SIG-M5 (cell line): ENCODE measurements around the gene GPR160.

Source experiments
- DNase-seq: peaks from one replicate; lab custom pipeline; 2025; lab: John Stamatoyannopoulos, UW

Gene GPR160

DNA sequence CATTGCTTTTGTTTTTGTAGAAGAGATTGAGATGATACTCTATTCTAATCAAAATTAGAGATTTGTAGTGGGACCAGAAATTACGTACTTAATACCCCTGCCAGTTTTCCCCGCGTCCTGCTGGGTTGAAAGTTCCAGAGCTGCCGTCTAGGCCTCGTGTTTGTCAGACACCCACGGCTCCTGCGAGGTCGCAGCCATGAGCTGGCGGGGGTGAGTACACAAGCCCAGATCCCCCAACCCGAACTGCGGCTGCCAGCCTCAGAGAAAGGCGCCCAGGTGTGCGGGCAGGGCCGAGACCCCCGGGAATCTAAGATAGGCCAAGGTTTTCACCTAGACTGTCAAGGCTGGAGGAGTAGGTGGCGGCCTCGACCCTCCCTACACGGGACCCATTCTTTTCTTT, 26.3 kb downstream of the GPR160 start:
- no peak for DNase-seq

DNA sequence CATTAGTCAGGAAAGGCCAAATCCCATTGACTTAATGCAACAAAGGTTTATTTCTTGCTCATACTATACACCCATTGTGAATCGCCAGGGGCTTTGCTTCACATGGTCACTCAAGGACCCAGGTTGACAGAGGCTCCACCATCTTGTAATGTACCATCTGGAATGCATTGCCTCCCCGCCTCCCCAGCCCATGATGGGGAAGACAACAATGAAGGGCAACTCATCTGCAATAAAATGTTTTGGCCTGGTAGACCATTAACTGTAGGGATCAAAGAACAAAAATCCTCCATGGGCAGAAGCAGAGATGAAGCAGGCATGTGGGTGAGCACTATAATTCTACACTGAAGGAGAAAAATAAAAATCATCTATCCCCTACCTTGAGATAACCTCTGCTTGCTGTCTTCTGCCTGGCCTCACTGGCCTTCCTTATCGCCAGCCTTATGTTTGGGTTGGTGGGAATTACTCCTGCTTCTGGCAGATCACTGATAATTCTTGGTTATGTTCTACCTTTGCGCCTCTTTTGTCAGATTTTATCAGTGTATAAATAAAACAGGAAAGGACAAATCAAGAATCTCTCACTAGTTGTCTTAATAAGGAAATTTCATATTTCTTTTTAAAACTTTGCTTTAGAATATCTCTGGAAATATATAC, 37.8 kb downstream of the GPR160 start:
- DNase-seq: no peak

DNA sequence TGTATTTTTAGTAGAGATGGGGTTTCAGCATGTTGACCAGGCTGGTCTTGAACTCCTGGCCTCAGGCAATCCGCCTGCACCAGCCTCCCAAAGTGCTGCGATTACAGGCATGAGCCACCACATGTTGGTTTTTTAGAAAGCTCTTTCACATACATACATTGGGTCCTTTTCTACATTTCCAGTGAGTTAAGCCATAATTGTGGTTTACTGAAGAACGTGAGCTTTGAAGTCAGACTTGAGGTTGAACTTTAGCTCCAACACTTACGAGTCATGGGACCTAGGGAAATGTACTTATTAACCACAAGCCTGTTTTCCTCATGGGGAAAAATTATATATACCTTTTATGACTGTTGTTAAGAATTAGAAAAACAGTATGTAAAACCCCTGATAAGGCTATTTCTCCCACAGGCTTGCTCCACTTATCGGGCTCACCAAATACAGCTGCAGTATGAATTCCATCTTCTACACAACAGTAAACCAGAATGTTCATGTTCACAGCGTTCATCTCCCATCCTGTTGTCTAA, 39.0 kb downstream of the GPR160 start:
- no peak for DNase-seq

DNA sequence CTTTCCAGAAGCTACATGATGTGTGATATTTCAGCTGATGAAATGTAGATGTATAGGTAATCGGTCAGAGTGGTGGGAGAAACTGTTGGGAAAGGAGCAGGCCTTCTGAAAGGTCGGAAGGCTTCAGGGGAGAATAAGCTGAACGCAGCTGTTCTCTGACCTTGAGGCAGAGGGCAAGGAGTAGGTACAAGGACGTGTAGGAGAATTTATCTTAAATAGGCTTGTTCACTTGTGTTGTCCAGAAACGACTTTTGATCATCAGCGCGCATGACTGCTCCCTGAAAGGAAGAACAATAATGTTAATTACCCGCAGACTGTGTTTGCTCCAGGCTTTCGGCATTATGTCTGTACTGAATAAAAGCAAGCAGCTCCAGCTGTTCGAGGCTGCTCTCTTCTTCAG, 39.6 kb downstream of the GPR160 start:
- no peak for DNase-seq

DNA sequence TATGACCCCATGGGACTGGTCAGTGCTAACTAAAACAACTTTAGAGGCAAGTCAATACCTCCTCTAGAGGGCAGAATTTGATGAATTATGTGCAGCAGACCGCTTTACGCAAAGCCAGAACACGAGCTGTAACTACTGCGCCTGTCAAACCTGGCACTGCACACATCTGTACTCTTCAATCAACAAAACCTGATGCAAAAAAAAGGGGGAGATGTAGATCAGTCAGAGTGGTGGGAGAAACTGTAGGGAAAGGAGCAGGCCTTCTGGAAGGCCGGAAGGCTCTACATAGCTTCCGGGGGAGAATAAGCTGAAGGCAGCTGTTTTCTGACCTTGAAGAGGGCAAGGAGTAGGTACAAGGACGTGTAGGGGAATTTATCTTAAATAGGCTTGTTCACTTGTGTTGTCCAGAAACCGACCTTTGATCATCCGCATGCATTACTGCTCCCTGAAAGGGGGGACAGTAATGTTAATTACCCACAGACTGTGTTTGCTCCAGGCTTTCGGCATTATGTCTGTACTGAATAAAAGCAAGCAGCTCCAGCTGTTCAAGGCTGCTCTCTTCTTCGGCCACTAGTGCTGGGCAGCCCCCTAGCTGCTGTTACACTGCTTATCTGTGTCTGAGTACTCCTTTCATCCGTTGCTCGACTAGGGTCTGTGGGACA, 41.0 kb downstream of the GPR160 start:
- no peak for DNase-seq

DNA sequence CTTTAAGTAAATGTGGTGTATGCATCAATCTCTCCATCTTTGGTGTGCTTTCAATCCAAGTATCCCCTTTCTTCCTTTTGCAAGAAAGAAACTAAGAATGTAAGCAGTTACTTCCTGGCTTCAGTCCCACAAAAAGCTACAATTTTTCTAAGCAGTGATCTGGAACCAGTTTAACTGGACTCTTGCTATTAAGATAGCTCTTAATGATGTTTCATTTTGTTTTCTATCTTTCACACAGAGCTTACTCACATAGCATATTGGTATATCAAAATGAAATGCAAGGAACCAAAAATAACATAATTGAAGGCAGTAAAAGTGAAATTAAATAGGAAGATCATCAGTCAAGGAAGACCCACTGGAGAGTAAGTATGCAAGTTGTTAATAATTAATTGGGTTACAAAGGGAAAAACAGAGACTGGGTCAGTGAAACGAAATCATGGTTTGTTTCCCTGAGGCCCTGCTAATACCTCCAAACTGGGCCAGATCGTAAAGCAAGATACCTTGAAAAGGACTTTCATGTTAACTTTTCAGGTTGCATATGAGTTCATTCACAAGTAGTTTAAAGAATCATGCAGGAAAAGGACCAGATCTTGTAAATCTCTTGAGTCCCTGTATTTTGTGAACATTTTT, 41.9 kb downstream of the GPR160 start:
- no peak for DNase-seq

DNA sequence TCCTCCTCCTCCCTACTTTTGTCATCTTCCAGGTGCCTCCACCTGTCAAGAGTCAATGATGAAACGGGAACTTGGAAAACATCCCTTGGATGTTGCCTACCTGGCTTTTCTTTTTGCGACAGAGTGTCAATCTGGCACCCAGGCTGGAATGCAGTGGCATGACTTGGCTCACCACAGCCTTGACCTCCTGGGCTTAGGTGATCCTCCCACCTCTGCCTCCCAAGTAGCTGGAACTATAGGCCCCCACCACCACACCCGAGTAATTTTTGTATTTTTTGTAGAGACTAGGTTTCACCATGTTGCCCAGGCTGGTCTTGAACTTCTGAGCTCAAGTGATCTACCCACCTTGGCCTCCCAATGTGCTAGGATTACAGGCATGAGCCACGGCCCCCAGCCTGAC, 42.8 kb downstream of the GPR160 start:
- DNase-seq: no peak

DNA sequence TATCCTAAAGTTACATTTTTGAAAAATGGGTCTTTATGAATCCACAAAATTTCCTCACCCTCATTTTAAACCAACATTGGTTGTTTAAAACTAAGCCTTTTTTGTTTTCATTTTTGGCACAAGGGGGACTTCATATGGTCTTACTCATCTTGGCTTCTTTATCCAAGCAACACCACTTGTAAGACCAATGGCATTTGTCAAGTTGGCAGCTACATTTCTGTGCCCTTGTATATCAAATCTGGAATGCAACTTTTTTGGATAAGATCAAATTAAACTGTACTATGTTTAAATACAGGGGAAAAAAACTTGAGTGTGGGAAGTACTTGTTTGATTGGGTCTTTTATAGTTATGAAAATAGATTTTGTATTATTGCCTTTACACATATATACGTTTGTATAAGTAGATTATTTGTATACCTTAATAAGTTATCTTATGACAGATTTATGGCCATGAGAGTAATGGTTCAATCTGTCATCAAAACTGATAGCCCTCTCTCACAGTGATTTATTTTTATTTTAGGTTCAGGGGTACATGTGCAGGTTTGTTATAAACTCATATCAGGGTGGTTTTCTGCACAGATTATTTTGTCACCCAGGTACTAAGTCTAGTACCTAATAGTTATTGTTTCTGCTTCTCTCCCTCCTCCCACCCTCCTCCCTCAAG, 43.4 kb downstream of the GPR160 start:
- no peak for DNase-seq

DNA sequence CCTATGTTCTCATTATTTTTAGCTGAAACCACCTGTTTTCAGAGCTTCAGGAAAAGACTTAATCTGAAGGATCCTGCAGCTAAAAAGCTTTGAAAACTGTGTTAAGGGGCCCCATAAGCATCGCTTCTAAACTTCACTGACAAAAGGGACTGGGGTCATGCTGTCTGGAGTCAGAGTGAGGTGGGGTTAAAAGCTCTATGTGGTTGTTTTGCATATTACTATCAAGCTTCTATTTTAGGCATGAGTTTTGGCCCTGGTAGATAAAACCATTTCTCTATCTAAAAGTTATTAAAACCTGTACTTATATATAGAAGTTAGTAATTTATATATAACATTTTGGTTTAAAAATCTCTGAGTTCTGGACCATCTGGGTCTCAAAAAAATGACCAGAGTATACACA, 45.5 kb downstream of the GPR160 start:
- DNase-seq: no peak

DNA sequence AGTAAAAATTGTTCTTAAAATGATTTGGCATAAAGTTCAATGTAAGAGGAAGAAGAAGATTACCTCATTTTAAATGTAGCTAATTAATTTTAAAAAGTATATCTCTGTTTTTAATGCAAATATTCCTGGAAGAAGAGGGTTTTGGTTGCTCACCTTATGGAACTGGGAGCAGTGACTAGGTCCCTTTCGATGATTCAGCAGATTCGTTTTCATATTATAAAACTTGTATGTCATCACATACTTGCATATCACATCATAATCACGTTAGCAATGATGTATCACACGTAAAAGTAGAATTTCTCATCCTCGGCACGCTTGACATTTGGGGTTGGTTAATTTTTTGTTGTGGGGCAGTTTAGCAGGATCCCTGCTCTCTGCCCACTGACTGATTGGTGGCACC, 47.6 kb downstream of the GPR160 start:
- DNase-seq: no peak

DNA sequence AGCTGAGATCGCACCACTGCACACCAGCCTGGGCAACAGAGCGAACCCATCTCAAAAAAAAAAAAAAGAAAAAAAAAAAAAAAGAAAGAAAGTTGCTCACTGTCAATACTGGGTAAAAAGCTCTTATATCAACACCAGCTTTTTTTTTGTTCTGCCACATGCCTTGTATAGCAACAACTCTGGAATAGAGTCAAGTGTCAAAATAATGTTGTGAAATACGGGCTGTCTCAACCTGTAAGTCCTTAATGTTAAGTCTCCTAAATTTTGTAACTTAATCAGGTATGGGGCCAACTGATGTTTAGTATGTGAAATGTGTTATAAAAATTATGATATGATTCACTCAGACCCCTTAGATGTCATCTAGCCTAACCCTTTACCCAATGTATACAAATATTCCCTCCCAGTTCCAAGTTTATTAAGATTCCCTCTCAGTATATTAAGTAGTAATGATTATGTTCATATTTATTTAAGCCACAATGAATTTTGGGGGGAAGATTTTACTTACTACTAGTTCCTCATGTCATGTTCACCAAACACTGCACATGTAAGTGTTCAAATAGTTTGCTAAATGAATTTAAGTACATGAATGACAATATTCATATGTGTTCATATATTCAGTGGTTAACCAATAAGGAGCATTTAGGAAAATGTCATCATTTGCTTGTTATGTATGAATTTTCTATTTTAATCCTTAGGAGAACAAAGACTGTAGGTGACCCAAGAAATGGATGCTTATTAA, 52.2 kb downstream of the GPR160 start:
- DNase-seq: no peak

DNA sequence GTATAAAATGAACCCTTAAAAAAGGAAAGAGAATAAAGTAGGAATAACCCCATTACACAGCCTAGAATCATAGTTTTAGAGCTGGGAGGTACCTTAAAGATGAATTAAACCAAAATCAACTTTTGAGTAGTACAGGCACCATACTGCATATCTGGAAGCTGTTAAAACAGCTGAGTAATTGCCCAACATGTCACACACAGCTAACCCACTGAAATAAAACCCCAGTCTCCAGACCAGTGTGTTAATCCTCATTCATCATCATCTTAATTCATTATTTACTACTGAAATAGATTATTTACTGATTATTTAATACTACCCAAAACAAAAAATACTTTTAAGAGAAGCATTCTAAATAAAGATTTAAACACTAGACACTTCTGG, 52.8 kb downstream of the GPR160 start:
- no peak for DNase-seq

DNA sequence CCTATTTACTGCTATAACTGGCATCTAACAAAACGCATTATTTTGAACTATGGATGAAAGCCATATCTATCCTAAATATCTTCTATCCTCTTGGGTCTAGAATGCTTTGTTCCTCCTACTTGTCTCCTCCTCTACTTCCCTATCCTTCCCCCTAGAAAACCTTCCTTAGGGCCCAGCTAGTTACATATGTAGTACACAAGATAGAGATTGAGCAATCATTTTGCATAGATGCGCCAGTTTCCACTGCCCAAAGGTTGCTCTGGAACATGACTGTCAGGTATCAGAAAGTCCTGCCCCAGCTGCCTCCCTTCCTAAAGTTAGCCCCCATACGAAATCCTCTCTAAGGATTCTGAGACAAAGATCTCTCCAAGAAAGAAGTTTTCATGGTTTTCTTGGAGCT, 55.1 kb downstream of the GPR160 start:
- no peak for DNase-seq

DNA sequence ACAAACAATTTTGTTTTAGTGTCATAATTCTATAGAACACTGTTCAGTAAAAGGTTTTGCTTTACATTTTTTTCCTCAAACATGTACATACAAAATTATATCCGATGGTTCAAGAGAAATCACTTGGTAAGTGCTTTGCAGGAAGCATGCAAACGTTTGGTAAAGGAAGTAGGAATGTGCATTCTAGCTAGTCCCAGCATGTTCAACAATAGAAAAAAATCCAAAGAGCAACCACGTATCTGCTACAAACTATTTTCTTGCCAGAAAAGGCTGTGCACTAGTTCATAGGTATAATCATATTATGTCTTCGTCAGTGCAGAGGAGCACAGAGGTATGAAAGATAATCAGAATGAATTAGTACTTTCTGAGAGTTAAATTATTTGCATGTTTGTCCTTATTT, 58.0 kb downstream of the GPR160 start:
- no peak for DNase-seq

DNA sequence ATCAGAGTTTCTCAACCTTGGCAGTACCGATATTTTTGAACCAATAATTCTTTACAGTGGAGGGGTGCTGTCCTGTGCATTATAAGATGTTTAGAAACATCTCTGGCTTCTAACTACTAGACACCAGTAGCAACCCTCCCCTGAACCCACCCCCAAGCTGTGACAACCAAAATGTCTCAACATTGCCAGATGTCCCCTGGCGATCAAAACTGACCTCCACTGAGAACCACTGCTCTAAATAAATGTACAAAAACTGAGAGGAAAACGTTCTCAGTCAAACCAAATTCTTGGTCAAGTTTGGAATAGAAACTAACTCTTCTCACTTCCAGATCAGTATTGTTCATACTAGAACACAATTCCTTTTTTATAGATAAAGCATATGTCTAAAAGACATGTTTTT, 58.5 kb downstream of the GPR160 start:
- DNase-seq: no peak

DNA sequence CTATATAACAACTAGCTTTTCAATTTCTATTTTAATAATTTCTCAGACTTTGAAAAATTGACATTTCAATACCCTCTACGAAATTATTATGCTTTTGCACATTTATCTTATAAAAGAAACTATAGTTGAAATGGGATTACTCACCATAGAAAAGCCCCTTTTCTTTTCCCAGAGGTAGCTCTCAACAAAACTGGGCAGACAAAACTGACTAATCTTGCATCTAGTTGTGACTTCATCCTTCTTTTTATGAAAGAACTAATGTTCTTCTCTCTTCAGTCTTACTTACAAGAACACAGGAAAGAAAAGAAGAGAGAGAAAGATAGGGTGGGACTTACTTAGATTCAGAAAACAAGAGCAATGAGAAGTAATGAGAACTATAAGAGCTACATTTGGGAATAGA, 61.0 kb downstream of the GPR160 start:
- DNase-seq: no peak

DNA sequence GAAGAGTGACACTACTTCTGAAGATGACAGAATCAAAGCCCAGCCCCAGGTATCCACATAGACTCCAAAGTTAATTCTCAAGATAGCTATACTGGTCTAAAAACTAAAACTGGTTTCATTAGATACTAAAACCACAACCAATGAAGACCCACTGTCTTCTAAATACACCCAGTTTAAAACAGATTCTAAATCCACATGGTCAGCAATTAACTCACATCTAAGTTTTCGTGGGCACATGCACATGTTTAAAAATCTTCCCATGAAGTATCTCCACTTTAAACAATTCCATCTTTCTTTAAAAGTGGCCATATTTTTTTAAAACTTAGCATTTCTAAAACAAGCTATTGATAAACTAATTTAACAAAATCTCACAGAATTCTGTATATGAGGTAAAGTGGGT, 63.1 kb downstream of the GPR160 start:
- DNase-seq: no peak

DNA sequence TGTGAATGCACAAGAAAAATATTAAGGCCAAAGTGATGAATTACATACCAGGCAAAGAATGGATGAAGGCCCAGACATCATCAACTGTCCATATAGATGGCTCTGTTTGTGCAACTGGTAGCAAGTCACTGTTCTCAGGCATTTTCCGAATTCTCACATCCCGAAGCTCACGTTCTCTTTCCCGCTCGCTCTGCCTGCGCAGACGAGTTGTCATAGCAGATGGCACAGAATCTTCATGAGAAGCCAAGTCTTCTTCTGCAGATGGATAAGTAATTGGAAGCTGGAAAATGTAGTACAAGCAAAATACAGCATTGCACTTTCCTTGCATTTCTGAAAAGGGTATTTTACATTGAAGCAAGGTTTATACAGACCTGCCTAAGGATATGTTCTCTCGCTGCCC, 64.6 kb downstream of the GPR160 start:
- DNase-seq: no peak

DNA sequence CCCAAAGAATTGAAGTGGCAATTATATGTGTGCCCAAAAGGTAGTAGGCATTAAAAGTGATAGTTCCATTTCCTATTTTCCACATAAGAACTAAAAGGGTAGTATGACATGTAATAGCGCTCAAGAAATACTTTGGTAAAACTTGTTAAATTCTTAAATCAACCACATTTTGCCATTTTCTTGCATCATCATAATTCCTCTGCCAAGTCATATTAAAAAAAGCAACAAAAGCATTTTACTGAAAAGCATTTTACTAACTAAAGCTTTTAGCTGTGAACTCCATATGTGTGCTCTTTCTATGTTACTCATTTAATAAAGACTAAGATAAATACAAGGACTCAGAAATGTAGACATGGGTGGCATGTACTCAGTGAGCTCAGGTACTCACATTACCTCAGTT, 70.1 kb downstream of the GPR160 start:
- DNase-seq: no peak

DNA sequence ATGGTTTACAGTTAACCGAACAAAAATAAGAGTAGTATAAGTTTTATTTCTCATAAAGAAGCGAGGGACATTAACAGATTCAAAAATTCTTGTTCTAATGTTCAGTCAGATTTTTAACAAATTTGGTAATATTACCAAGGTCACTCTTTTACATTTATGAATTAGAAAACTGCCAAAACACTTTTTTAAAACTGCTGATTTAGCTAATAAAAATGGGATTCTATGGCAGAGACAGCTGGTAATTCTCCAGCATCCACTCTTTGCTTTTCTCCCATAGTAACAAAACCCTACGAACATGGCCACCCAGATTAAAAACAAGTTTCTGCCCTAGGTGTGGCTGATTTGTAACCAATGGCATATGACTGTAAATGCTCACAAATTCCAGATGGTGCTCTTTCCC, 71.2 kb downstream of the GPR160 start:
- DNase-seq: no peak

DNA sequence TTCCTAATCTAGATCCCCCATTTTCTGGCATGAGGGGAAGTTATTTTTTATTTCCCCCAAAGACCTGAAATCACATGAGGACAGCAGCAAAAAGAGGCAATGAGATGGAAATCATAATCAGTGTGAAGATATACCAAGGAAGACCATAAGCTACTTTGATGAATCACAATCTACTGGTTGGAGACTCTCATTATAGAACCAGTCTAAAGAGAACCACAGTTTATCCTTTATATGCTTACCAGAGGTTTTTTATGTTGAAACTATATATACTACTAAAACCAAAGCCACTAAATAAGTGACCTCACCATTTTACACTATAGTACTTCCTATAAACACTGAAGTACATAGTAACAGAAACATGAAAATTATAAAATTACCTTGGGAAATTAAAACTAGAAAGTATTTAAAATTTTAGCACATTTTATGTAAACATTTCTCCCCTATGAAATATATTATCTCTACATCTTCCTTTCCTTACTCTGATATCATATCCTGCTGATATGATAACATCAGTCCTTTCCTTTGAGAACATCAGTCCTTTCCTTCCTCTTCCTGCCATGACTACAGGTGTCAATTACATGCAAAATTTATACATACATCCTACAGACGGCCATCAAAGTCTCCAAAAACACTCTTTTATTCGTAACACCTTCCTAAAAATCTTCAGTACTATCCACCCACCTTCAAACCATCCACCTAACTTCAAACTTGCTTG, 71.9 kb downstream of the GPR160 start:
- DNase-seq: no peak
